T-cell (primary cell): ENCODE results near the gene ANO9. TPM values are rescaled to one million over a fixed set of nuclear protein-coding genes. Genes with fewer than 3 reads are reported as not detected.

ENCODE experiments used
- ATAC-seq, 4 experiments: fragments of 200-7000 bp in 3 of 4; fragments of 150-1000 bp in 1 of 4; cut with Tn5 transposase; replicated peaks in 1 of 4; 1 replicate in 3 of 4; 2 replicates in 1 of 4; pipeline ENCODE4 v1.10.0; 2021; ENCODE audit warnings: moderate library complexity in 3 of 4, mild to moderate bottlenecking in 2 of 4, moderate number of reproducible peaks in 1 of 4
- CTCF ChIA-PET, 2 donors: fragments of 300-600 bp; sonication (Branson Sonifier 250); formaldehyde crosslinking; loops; one replicate each; lab custom pipeline; 2022; ENCODE audit warnings: antibody characterized with exemption in 2 of 2; lab: Charles Lee
- POLR2A ChIA-PET, 2 donors: fragments of 300-600 bp; sonication (Branson Sonifier 250); formaldehyde crosslinking; loops; one replicate each; lab custom pipeline; 2022; ENCODE audit warnings: antibody characterized with exemption in 2 of 2; lab: Charles Lee
- DNase-seq, 35 experiments: peaks; one replicate each; pipeline versions ENCODE4 v3.0.0 to v3.0.0-alpha.2; 2013 to 2023
- H3K27ac ChIP-seq: one replicate; pipeline ENCODE4 v1.5.1; 2013; ENCODE audit warnings: low read length
- H3K27me3 ChIP-seq, 2 experiments: replicated peaks in 1 of 2; 1 replicate in 1 of 2; 2 replicates in 1 of 2; pipeline versions ENCODE4 v1.6.1 to v1.7.0; 2013; ENCODE audit warnings: low read length in 1 of 2, mixed read lengths in 1 of 2; ENCODE audit not compliant: control insufficient read depth in 2 of 2, insufficient read depth in 2 of 2; ENCODE audit errors: extremely low read depth in 1 of 2
- H3K36me3 ChIP-seq, 2 donors: 1 replicate in 1 of 2; 2 replicates in 1 of 2; pipeline versions ENCODE4 v1.6.1 to v1.7.0; 2013; ENCODE audit warnings: low read length in 1 of 2; ENCODE audit not compliant: control insufficient read depth in 2 of 2, insufficient read depth in 1 of 2; ENCODE audit errors: extremely low read depth in 1 of 2
- H3K4me1 ChIP-seq, 2 experiments: 1 replicate in 1 of 2; 2 replicates in 1 of 2; pipeline versions ENCODE4 v1.6.1 to v1.7.0; 2013; ENCODE audit warnings: low read length in 2 of 2, mixed read lengths in 1 of 2; ENCODE audit not compliant: insufficient read depth in 2 of 2, control insufficient read depth in 1 of 2; ENCODE audit errors: extremely low read depth in 1 of 2
- H3K4me3 ChIP-seq, 2 donors: 1 replicate in 1 of 2; 2 replicates in 1 of 2; pipeline versions ENCODE4 v1.5.1 to v1.7.0; 2013; ENCODE audit warnings: mild to moderate bottlenecking in 2 of 2, low read length in 1 of 2, moderate library complexity in 1 of 2; ENCODE audit not compliant: control insufficient read depth in 1 of 2; ENCODE audit errors: extremely low read depth in 1 of 2
- H3K9me3 ChIP-seq: 2 replicates; pipeline ENCODE4 v1.7.0; 2013
- H3K27ac Mint-ChIP-seq, 2 donors: one replicate each; pipeline ENCODE4 v1.8.0; 2020 to 2021; ENCODE audit warnings: mild to moderate bottlenecking in 2 of 2, mixed read lengths in 2 of 2
- H3K27me3 Mint-ChIP-seq, 2 donors: one replicate each; pipeline ENCODE4 v1.8.0; 2021 to 2022; ENCODE audit warnings: mixed read lengths in 2 of 2
- H3K36me3 Mint-ChIP-seq: one replicate; pipeline ENCODE4 v1.8.0; 2021; ENCODE audit warnings: mixed read lengths
- H3K4me1 Mint-ChIP-seq, 3 donors: one replicate each; pipeline ENCODE4 v1.8.0; 2020 to 2022; ENCODE audit warnings: mixed read lengths in 3 of 3, mild to moderate bottlenecking in 1 of 3
- H3K4me3 Mint-ChIP-seq, 3 donors: one replicate each; pipeline ENCODE4 v1.8.0; 2020 to 2022; ENCODE audit warnings: mild to moderate bottlenecking in 3 of 3, mixed read lengths in 3 of 3, moderate library complexity in 3 of 3
- H3K9me3 Mint-ChIP-seq, 3 donors: one replicate each; pipeline ENCODE4 v1.8.0; 2020 to 2022; ENCODE audit warnings: mixed read lengths in 3 of 3
- WGBS: methylation state at CpG from one replicate; pipeline ENCODE4 v1.1.5; 2013; ENCODE audit warnings: missing lambda C conversion rate; ENCODE audit not compliant: insufficient coverage; 5-methylcytosine and 5-hydroxymethylcytosine counted together
- total RNA-seq, 35 experiments: library from RNA in 6 of 35; stranded (reverse) in 6 of 35; fragments of 120-200 nt in 1 of 35; gene quantifications; one replicate each; pipeline versions ENCODE4 v1.2.1 to v1.2.4 and lab custom pipeline; 2013 to 2026

ANO9 gene
- total RNA-seq, 5 donors from 2014 or later (not counting 1 experiment from before 2014, with no cell fraction given): 103 to 128 (median 120) TPM

- DNase-seq (no peak), ATAC-seq (no peak)
- H3K27ac Mint-ChIP-seq: no peak overlapping the region
- POLR2A ChIA-PET: no interaction called here
- Histone ChIP-seq H3K4me3 (no peak overlapping the region), H3K36me3 (peaks cover 0 to 4% of the 10 kb centered on the region in 2 donors), H3K27me3 (peaks cover 0 to 15% of the 10 kb centered on the region in 2 experiments), H3K9me3 (no peaks in the 10 kb centered on the region), H3K27ac (no peak overlapping the region), H3K4me1 (peaks cover 9 to 50% of the 10 kb centered on the region in 2 experiments)
- H3K4me3 Mint-ChIP-seq: peak overlapping the region in 1 of 3 donors; percentile 9
- WGBS: 92% methylated on average over 9 of the region's 16 CpGs
- no peaks in the 10 kb centered on the region for H3K27me3 Mint-ChIP-seq
- CTCF ChIA-PET: no interaction called here
- peaks cover 6 to 29% (median 23%) of the 10 kb centered on the region in 3 donors for H3K4me1 Mint-ChIP-seq
- H3K36me3 Mint-ChIP-seq: no peaks in the 10 kb centered on the region
- H3K9me3 Mint-ChIP-seq: no peaks in the 10 kb centered on the region
These were observed 1.9 kb upstream of the ANO9 start for GRCh38 chr11:443542-444199.

- H3K27me3 ChIP-seq: peaks cover 0 to 15% of the 10 kb centered on the region in 2 experiments
- H3K4me3 ChIP-seq: no peak overlapping the region
- Mint-ChIP-seq H3K27ac (no peak overlapping the region), H3K27me3 (no peaks in the 10 kb centered on the region), H3K36me3 (no peaks in the 10 kb centered on the region), H3K4me1 (peaks cover 6 to 28% (median 23%) of the 10 kb centered on the region in 3 donors), H3K9me3 (no peaks in the 10 kb centered on the region), H3K4me3 (no peak overlapping the region)
- no peaks in the 10 kb centered on the region for H3K9me3 ChIP-seq
- H3K4me1 ChIP-seq: peaks cover 4 to 51% of the 10 kb centered on the region in 2 experiments
- 82% methylated on average over 16 of the region's 16 CpGs for WGBS
- POLR2A ChIA-PET: no interaction called here
- peaks cover 0 to 4% of the 10 kb centered on the region in 2 donors for H3K36me3 ChIP-seq
- DNase-seq (no peak), ATAC-seq (no peak)
- no peak overlapping the region for H3K27ac ChIP-seq
- CTCF ChIA-PET: no interaction called here
These were observed 835 bp upstream of the ANO9 start for GRCh38 chr11:442611-443081.

GRCh38 chr11:441043-441417, 781 bp downstream of the ANO9 start:
- Mint-ChIP-seq H3K27ac (peak overlapping the region in 1 of 2 donors; percentile 69), H3K27me3 (no peaks in the 10 kb centered on the region), H3K4me1 (peaks cover 12 to 37% (median 32%) of the 10 kb centered on the region in 3 donors), H3K4me3 (peak overlapping the region; percentile 65 to 77 (median 72)), H3K9me3 (no peaks in the 10 kb centered on the region), H3K36me3 (no peaks in the 10 kb centered on the region)
- ATAC-seq: no peak
- 88% methylated on average over 12 of the region's 13 CpGs for WGBS
- Histone ChIP-seq H3K9me3 (no peaks in the 10 kb centered on the region), H3K4me3 (peak overlapping the region; percentile 49 to 60), H3K36me3 (peaks cover 0 to 4% of the 10 kb centered on the region in 2 donors), H3K27me3 (peaks cover 0 to 15% of the 10 kb centered on the region in 2 experiments), H3K27ac (no peak overlapping the region), H3K4me1 (peaks cover 4 to 53% of the 10 kb centered on the region in 2 experiments)
- POLR2A ChIA-PET: no interaction called here
- CTCF ChIA-PET: no interaction called here
- no peak for DNase-seq

GRCh38 chr11:440065-441042, 1.5 kb downstream of the ANO9 start:
- peaks cover 4 to 53% of the 10 kb centered on the region in 2 experiments for H3K4me1 ChIP-seq
- H3K9me3 ChIP-seq: no peaks in the 10 kb centered on the region
- ATAC-seq (no peak), DNase-seq (no peak)
- peaks cover 0 to 4% of the 10 kb centered on the region in 2 donors for H3K36me3 ChIP-seq
- CTCF ChIA-PET: no interaction called here
- POLR2A ChIA-PET: interaction anchor here in 1 of 2 donors (0.6 kb wide), 1 partner anchor 16 kb away, joined by 6 read pairs; no protein-coding TSS in a partner anchor
- no peak overlapping the region for H3K27ac ChIP-seq
- H3K27me3 ChIP-seq: peaks cover 0 to 15% of the 10 kb centered on the region in 2 experiments
- Mint-ChIP-seq H3K27ac (no peak overlapping the region), H3K9me3 (no peaks in the 10 kb centered on the region), H3K27me3 (no peaks in the 10 kb centered on the region), H3K4me3 (peak overlapping the region; percentile 65 to 77 (median 72)), H3K36me3 (no peaks in the 10 kb centered on the region), H3K4me1 (peaks cover 12 to 37% (median 32%) of the 10 kb centered on the region in 3 donors)
- H3K4me3 ChIP-seq: peak overlapping the region; percentile 49 to 60
- WGBS: 97% methylated on average over 23 of the region's 27 CpGs

- no peak for DNase-seq
- ChIA-PET CTCF (no interaction called here), POLR2A (interaction anchor here in 1 of 2 donors (0.6 kb wide), 1 partner anchor 17 kb away, joined by 6 read pairs; no protein-coding TSS in a partner anchor)
- H3K4me1 Mint-ChIP-seq: peaks cover 12 to 40% (median 32%) of the 10 kb centered on the region in 3 donors
- no peaks in the 10 kb centered on the region for H3K27me3 Mint-ChIP-seq
- Histone ChIP-seq H3K9me3 (no peaks in the 10 kb centered on the region), H3K27me3 (peaks cover 0 to 15% of the 10 kb centered on the region in 2 experiments), H3K27ac (no peak overlapping the region), H3K4me3 (no peak overlapping the region), H3K4me1 (peaks cover 4 to 53% of the 10 kb centered on the region in 2 experiments), H3K36me3 (peaks cover 2 to 4% of the 10 kb centered on the region in 2 donors)
- WGBS: 95% methylated on average over 21 of the region's 23 CpGs
- no peaks in the 10 kb centered on the region for H3K36me3 Mint-ChIP-seq
- H3K4me3 Mint-ChIP-seq: peak overlapping the region in 1 of 3 donors; percentile 49
- H3K9me3 Mint-ChIP-seq: no peaks in the 10 kb centered on the region
- peak overlapping the region in 1 of 2 donors; percentile 64 for H3K27ac Mint-ChIP-seq
- no peak for ATAC-seq
These were observed 2.3 kb downstream of the ANO9 start for GRCh38 chr11:439315-440064.
